HUES48 (cell line): Measurements from ENCODE around the gene GPR176.

Experiments used
- H3K27ac ChIP-seq: one replicate; pipeline ENCODE4 v1.7.0; 2013; ENCODE audit warnings: low read depth, low read length, inconsistent platforms
- H3K27me3 ChIP-seq: 2 replicates; pipeline ENCODE4 v1.6.1; 2013; ENCODE audit warnings: mild to moderate bottlenecking, low read length; ENCODE audit not compliant: control insufficient read depth, insufficient read depth
- H3K36me3 ChIP-seq: 2 replicates; pipeline ENCODE4 v1.6.1; 2013; ENCODE audit warnings: low read length; ENCODE audit not compliant: control insufficient read depth, insufficient read depth
- H3K4me1 ChIP-seq: 2 replicates; pipeline ENCODE4 v1.6.1; 2013; ENCODE audit warnings: mild to moderate bottlenecking, low read length; ENCODE audit not compliant: control insufficient read depth, insufficient read depth
- H3K4me3 ChIP-seq: 2 replicates; pipeline ENCODE4 v1.5.1; 2013; ENCODE audit warnings: mild to moderate bottlenecking, low read depth, low read length
- H3K9ac ChIP-seq: 2 replicates; pipeline ENCODE4 v1.6.1; 2013; ENCODE audit warnings: mild to moderate bottlenecking, low read depth, low read length, moderate library complexity
- H3K9me3 ChIP-seq: 2 replicates; pipeline ENCODE4 v1.6.1; 2013; ENCODE audit warnings: low read length; ENCODE audit not compliant: control insufficient read depth, insufficient read depth

Gene GPR176

GRCh38 chr15:39860200-39860599 is 59.9 kb downstream of the GPR176 start:
- peaks cover 25% of the 10 kb centered on the region for H3K36me3 ChIP-seq
- H3K4me1 ChIP-seq: peaks cover 31% of the 10 kb centered on the region
- no peak overlapping the region for H3K4me3 ChIP-seq
- H3K27ac ChIP-seq: no peak overlapping the region
- H3K9me3 ChIP-seq: no peaks in the 10 kb centered on the region
- H3K27me3 ChIP-seq: no peaks in the 10 kb centered on the region
- H3K9ac ChIP-seq: no peak overlapping the region

- Histone ChIP-seq H3K27me3 (no peaks in the 10 kb centered on the region), H3K27ac (no peak overlapping the region), H3K9me3 (no peaks in the 10 kb centered on the region), H3K4me3 (no peak overlapping the region), H3K9ac (no peak overlapping the region), H3K36me3 (peaks cover 25% of the 10 kb centered on the region), H3K4me1 (peaks cover 33% of the 10 kb centered on the region)
Measured at GRCh38 chr15:39859636-39860035, 60.4 kb downstream of the GPR176 start.

GRCh38 chr15:39857132-39857531 is 62.9 kb downstream of the GPR176 start:
- no peak overlapping the region for H3K9ac ChIP-seq
- peaks cover 23% of the 10 kb centered on the region for H3K36me3 ChIP-seq
- no peak overlapping the region for H3K4me3 ChIP-seq
- H3K27ac ChIP-seq: no peak overlapping the region
- H3K27me3 ChIP-seq: no peaks in the 10 kb centered on the region
- peaks cover 45% of the 10 kb centered on the region for H3K4me1 ChIP-seq
- H3K9me3 ChIP-seq: no peaks in the 10 kb centered on the region

GRCh38 chr15:39856357-39856756 is 63.7 kb downstream of the GPR176 start:
- no peak overlapping the region for H3K27ac ChIP-seq

GRCh38 chr15:39855400-39855799 is 64.7 kb downstream of the GPR176 start:
- Histone ChIP-seq H3K27ac (peak overlapping the region; percentile 19), H3K36me3 (peaks cover 14% of the 10 kb centered on the region), H3K4me3 (no peak overlapping the region), H3K9ac (no peak overlapping the region), H3K4me1 (peaks cover 51% of the 10 kb centered on the region), H3K27me3 (no peaks in the 10 kb centered on the region), H3K9me3 (no peaks in the 10 kb centered on the region)

More at GRCh38 chr15:39856357-39856756, 63.7 kb downstream of the GPR176 start:
- no peak overlapping the region for H3K9ac ChIP-seq
- no peak overlapping the region for H3K4me3 ChIP-seq
- H3K9me3 ChIP-seq: no peaks in the 10 kb centered on the region
- H3K36me3 ChIP-seq: peaks cover 19% of the 10 kb centered on the region
- no peaks in the 10 kb centered on the region for H3K27me3 ChIP-seq
- H3K4me1 ChIP-seq: peaks cover 48% of the 10 kb centered on the region

- Histone ChIP-seq H3K9ac (no peak overlapping the region), H3K27ac (no peak overlapping the region), H3K27me3 (no peaks in the 10 kb centered on the region), H3K4me3 (no peak overlapping the region), H3K9me3 (no peaks in the 10 kb centered on the region), H3K4me1 (peaks cover 47% of the 10 kb centered on the region), H3K36me3 (peaks cover 8% of the 10 kb centered on the region; the same call in 1 of the 2 replicates)
Measured at GRCh38 chr15:39854161-39854560, 65.9 kb downstream of the GPR176 start.

GRCh38 chr15:39852250-39852649 is 67.8 kb downstream of the GPR176 start:
- Histone ChIP-seq H3K27ac (no peak overlapping the region), H3K9ac (no peak overlapping the region)

GRCh38 chr15:39851500-39852092 is 68.5 kb downstream of the GPR176 start:
- no peak overlapping the region; the same call in 1 of the 2 replicates for H3K9ac ChIP-seq
- H3K27me3 ChIP-seq: no peaks in the 10 kb centered on the region
- peak overlapping the region; percentile 40 for H3K27ac ChIP-seq
- no peak overlapping the region for H3K4me3 ChIP-seq
- H3K4me1 ChIP-seq: peaks cover 55% of the 10 kb centered on the region
- H3K9me3 ChIP-seq: no peaks in the 10 kb centered on the region
- peaks cover 5% of the 10 kb centered on the region; the same call in 1 of the 2 replicates for H3K36me3 ChIP-seq

More at GRCh38 chr15:39852250-39852649, 67.8 kb downstream of the GPR176 start:
- Histone ChIP-seq H3K27me3 (no peaks in the 10 kb centered on the region), H3K4me3 (no peak overlapping the region), H3K4me1 (peaks cover 58% of the 10 kb centered on the region), H3K9me3 (no peaks in the 10 kb centered on the region), H3K36me3 (peaks cover 8% of the 10 kb centered on the region; the same call in 1 of the 2 replicates)

GRCh38 chr15:39850436-39850835 is 69.6 kb downstream of the GPR176 start:
- H3K4me1 ChIP-seq: peaks cover 47% of the 10 kb centered on the region
- H3K9me3 ChIP-seq: no peaks in the 10 kb centered on the region
- no peak overlapping the region for H3K4me3 ChIP-seq
- H3K27ac ChIP-seq: no peak overlapping the region
- H3K9ac ChIP-seq: no peak overlapping the region
- no peaks in the 10 kb centered on the region for H3K36me3 ChIP-seq
- no peaks in the 10 kb centered on the region for H3K27me3 ChIP-seq

GRCh38 chr15:39846108-39846507 is 74.0 kb downstream of the GPR176 start:
- peaks cover 27% of the 10 kb centered on the region for H3K4me1 ChIP-seq
- no peak overlapping the region for H3K27ac ChIP-seq
- H3K27me3 ChIP-seq: no peaks in the 10 kb centered on the region
- H3K4me3 ChIP-seq: no peak overlapping the region
- H3K36me3 ChIP-seq: no peaks in the 10 kb centered on the region
- no peaks in the 10 kb centered on the region for H3K9me3 ChIP-seq
- no peak overlapping the region for H3K9ac ChIP-seq

GRCh38 chr15:39845582-39845981 is 74.5 kb downstream of the GPR176 start:
- H3K9ac ChIP-seq: no peak overlapping the region
- no peaks in the 10 kb centered on the region for H3K27me3 ChIP-seq
- no peak overlapping the region for H3K27ac ChIP-seq
- H3K4me1 ChIP-seq: peaks cover 22% of the 10 kb centered on the region
- no peaks in the 10 kb centered on the region for H3K36me3 ChIP-seq
- no peaks in the 10 kb centered on the region for H3K9me3 ChIP-seq
- H3K4me3 ChIP-seq: no peak overlapping the region
